HPDE6-E6E7 (cell line): Measurements from ENCODE around the gene HOOK2.
"Not testable (repeated sequence)": the region's sequence is repeated elsewhere in the genome, so short reads cannot be mapped to it uniquely, and the experiment has no call there.

Experiments used
- DNase-seq: peaks from one replicate; pipeline ENCODE4 v3.0.0; 2011; ENCODE audit warnings: missing footprints; ENCODE audit errors: extremely low spot score

Gene HOOK2

DNA sequence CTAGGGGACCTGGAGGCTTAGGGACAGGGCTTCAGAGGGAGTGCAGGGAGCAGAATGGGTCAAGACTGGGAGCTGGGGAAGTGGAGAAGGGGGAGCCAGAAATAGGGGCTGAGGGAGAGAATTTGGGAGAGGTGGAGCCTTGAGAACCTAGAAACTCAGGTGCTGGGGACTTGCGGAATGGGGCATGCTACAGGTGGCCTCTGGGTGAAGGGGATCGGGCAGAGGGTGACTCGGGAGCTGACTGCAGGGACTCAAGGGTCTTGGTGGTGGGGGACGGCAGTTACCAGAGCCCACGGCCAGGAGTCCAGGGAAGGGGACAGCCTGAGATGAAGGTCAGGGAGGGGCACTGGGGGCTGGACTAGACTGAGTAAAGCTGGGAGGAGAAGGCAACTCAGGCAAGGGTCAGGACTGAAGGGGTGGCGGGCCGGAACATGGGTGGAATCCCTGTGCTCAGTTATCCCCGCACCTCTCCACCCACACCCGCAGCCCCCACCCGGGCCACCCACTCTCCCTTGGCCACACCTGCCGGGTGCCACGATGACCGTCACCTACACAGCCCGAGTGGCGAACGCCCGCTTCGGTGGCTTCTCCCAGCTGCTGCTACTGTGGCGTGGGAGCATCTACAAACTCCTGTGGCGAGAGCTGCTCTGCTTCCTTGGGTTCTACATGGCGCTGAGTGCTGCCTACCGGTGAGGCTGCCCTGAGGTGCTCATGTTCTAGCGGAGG is 23.1 kb downstream of the HOOK2 start:
- no peak for DNase-seq

GRCh38 chr19:12751635-12752034 is 23.7 kb downstream of the HOOK2 start, which contains the start of gene BEST2:
Gene BEST2, plus strand, starts transcription at chr19:12751791. Its CDS starts 802 bp downstream, at chr19:12752593.
- no peak for DNase-seq

DNA sequence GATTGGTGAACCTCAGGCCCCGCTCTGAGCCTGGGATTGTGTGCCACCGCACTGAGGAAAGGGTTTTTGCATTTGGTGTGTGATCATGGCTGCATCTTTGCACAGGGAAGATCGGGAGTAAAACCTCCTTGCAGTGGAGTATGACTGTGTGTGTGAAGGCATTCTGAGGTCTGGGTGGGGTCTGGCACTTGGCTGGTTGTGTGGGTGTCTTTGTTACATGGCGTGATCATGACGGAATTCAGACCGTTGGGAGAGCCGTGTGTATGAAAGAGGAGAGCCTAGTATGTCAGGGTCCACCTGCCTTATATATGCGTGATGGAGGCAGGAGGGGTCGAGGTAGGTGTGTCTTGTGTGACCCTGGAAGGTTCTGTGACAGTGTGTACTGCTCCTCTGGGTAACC is 24.5 kb downstream of the HOOK2 start:
- no peak for DNase-seq

- no peak for DNase-seq
Measured at GRCh38 chr19:12749938-12750521, 25.3 kb downstream of the HOOK2 start.

GRCh38 chr19:12748489-12748888 is 26.9 kb downstream of the HOOK2 start:
- DNase-seq, result no peak

DNA sequence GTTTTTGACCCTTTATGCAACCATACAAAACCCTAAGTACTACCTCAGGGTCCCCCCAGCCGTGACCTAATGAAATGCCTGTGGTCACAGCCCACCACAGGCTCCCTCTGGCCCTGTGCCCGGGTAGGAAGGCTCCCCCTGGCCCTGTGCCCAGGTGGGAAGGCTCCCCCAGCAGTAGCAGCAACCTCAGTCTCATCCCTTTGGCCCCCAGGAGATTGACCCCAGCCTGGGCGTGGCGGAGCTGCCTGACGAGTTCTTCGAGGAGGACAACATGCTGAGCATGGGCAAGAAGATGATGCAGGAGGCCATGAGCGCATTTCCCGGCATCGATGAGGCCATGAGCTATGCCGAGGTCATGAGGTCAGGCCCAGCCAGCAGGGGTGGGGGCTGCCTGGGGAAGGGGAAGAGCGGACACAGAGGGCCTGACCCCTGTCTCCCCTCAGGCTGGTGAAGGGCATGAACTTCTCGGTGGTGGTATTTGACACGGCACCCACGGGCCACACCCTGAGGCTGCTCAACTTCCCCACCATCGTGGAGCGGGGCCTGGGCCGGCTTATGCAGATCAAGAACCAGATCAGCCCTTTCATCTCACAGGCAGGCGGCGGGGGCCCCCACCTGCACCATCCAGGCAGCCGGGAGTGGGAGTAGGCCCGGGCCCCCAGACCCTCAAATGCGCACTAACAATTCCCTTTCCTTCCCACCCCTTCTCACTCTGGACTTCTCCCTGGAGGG is 30.0 kb downstream of the HOOK2 start:
- no peak for DNase-seq

DNA sequence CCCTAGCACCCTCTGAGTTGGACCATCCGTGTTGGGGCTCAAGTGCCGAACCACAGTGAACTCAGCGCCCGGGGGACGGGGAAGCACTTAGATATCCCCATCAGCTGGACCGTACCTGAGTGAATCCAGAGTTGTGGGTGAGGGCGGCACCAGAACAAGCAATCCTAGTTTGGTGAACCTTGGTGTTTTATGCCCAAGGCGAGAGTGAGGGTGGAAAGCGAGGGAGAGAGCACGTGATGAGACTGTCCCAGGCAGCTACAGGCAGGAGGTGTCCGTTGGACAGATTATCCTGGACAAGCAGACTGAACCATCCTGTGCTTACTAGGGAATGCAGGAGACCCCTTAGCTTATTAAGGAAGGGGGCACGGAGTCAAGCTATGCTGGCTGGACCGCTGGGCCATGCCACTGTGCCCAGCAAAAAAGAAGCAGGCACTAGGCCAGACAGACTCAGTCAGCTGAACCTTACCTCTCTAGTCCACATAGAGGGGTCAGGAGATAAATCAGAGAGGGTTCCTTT is 37.5 kb downstream of the HOOK2 start:
- no peak for DNase-seq

- DNase-seq, result peak; percentile 99
Measured at GRCh38 chr19:12736995-12737834, 38.1 kb downstream of the HOOK2 start, which contains the start of gene GET3. Gene GET3, plus strand, starts transcription at chr19:12737497. Its CDS starts 9 bp downstream, at chr19:12737506.

DNA sequence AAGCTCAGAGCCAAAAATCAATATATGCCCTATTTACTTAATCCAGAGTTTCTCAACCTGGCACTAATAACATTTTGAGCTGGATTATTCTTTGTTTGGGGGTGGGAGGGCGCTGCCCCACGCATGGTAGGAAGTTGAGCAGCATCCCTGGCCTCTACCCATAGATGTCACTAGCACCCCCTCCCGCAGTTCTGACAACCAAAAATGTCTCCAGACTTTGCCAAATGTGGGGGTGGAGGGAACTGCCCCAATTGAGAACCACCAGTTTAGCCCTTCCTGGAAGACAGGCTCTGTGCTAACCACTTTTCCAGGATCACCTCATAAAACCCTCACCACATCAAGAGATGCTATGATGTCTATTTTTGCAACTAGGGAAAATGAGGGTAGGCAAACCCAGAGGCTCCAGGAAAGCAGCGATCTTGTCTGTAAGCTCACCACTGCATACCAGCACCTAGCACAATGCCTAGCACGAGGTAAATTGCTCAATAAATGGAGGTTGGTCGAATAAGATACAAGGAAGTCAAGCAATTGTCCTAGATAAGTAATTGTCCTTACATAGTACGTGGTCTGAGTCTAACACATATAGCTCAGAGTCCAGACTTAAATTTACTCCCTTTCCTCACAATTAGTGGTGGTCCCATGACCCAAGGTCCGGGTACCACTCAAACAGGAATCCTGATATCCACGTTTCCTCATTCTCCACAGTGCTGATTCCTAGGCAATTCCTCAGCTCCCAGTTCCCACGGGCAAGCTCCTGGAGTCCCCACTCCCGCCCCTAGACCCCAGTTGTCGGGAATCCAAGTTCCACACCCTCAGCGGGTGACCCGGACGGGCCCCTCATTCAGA is 41.8 kb downstream of the HOOK2 start:
- DNase-seq, result no peak

- DNase-seq, result no peak
Measured at GRCh38 chr19:12731337-12731736, 44.0 kb downstream of the HOOK2 start.

DNA sequence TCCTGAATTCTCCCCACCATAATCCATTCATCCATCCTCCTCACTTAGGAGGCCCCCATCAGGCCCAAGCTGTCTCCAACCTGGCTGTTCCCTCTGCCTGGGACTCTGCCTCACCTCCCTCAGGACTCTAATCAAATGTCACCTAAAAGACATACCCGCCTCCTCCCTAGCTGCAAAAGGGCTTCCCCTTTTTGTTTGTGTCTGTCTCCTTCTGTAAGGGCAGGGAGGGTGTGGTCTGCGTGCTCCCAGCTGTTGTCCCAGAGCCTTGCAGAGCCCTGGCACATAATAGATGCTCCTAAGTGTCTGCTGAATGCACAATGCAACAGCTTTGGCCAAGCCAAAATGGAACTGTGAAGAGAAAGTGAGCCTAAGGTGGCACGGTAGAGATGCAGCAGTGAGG is 45.3 kb downstream of the HOOK2 start:
- no peak for DNase-seq

- no peak for DNase-seq
Measured at GRCh38 chr19:12727745-12728433, 47.5 kb downstream of the HOOK2 start.

GRCh38 chr19:12726988-12727316 is 48.4 kb downstream of the HOOK2 start:
- DNase-seq, result no peak

DNA sequence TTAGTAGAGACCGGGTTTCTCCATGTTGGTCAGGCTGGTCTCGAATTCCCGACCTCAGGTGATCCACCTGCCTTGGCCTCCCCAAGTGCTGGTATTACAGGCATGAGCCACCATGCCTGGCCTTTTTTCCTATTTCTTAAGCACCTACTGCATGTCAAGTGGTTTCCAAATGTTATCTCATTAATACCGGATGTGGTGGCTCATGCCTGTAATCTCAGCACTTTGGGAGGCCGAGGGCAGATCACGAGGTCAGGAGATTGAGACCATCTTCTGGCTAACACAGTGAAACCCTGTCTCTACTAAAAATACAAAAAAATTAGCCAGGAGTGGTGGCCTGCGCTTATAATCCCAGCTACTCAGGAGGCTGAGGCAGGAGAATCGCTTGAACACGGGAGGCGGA is 49.7 kb downstream of the HOOK2 start:
- not testable (repeated sequence) for DNase-seq

DNA sequence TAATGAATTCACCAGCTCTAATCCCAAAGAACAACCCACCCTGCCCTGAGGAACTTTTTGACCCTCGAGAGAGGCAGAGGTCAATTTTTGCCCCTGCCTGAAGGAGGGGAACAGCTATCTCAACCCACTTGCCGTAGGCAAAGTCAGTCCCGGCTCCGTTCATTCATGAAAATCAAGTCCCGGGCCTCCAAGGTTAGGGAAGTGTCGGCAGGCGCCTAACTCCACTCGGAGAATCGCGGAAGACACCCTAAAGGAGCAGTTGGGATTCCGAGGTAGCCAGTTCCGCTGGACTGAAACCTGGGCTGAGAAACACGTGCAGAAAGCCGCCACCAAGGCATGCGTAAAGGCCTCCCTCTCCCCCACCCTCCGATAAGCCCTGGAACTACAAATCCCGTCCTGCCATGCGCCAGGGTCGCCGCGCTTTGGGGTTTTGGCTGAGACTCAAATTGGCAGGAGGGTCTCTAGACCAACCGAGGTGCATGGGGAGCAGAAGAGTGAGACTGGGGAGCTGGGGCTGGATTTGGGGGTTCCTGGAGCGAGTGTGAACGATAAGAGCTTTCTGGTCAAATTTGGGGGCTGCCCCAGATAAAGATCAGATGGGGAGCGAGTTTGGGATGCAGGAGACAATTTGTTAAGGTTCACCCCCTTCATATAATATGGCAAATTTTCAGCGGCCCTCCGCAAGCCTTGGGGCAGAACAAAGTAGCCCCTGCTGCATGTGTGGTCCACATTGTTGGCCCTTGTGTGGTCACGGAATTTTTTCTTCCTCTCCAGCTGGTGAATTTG is 51.5 kb downstream of the HOOK2 start, which contains the start of gene TNPO2:
TSS of gene TNPO2 (minus strand) at position 292 of the 786 bp plus-strand sequence. CDS start 2,955 bp downstream, outside the sequence.
- peak; percentile 63 for DNase-seq

- DNase-seq, result no peak
Measured at GRCh38 chr19:12723381-12723640, 52.0 kb downstream of the HOOK2 start.

DNA sequence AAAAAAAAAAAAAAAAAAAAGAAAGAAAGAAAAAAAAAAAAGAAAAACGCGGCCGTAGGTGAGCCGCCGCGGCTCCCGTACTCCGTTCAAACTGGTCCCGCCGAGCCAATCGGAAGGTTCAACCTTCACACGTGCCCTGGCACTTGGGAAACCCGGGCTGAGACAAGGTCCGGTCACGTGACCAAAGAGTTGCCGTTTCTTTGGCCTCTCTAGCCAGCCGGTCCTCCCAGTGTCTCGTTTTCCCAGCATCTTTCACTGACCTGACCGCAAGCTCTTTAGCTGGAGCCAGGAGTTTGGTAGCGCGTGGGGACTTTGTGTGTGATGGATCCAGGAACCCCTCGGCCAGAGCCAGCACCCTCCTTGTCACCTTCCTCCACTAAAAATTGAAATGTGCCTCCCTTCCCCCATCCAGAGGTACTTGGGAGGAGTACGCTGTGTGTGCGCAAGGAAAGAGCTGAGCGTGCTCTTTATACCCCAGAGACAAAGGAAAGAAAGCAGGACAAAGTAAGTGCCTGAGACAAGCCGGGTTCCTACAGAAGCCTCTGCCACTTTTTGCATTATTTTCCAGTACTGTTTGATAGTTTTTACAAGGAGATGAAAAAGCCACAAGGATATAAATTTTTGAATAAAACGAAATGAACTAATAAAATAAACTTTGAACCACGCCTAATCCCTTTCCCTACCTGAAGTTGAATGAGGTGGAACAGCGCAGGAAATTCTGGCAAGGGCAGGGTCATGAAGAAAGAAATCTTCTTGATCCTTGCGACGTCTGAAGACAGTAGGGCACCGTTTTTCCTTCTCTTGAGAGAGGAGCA is 52.6 kb downstream of the HOOK2 start:
- peak; percentile 97 for DNase-seq
